Gastroesophageal sphincter (tissue), 4 donors: Measurements from ENCODE around the gene BARHL1. TPM values are rescaled to one million over a fixed set of nuclear protein-coding genes. Genes with fewer than 3 reads are reported as not detected.

Source experiments
- ATAC-seq: fragments of 150-250 bp; one replicate; pipeline ENCODE4 v1.9.1; 2016; ENCODE audit warnings: mild to moderate bottlenecking, moderate library complexity
- H3K27ac ChIP-seq, 4 donors: fragments of 200-600 bp; sonication (generic) in 3 of 4; 1 replicate in 3 of 4; 2 replicates in 1 of 4; pipeline ENCODE4 v1.5.1; 2016 to 2019
- H3K27me3 ChIP-seq: fragments of 200-600 bp; sonication (generic); one replicate; pipeline ENCODE4 v1.5.1; 2019
- H3K36me3 ChIP-seq, 2 donors: fragments of 200-600 bp; sonication (generic); one replicate each; pipeline ENCODE4 v1.5.1; 2019; ENCODE audit warnings: control low read depth in 1 of 2
- H3K4me1 ChIP-seq, 3 donors: fragments of 200-600 bp; sonication (generic); 1 replicate in 2 of 3; 2 replicates in 1 of 3; pipeline ENCODE4 v1.5.1; 2016 to 2019; ENCODE audit warnings: control low read depth in 2 of 3
- H3K4me3 ChIP-seq, 2 donors: fragments of 200-600 bp; sonication (generic); one replicate each; pipeline ENCODE4 v1.5.1; 2019; ENCODE audit warnings: mild to moderate bottlenecking in 1 of 2, moderate library complexity in 1 of 2
- H3K9me3 ChIP-seq, 3 donors: fragments of 200-600 bp; sonication (generic); one replicate each; pipeline ENCODE4 v1.5.1; 2017 to 2019; ENCODE audit warnings: control low read depth in 2 of 3
- CTCF ChIP-seq, 4 experiments: fragments of 200-600 bp in 2 of 4; fragments of 450-650 bp in 2 of 4; sonication (generic) in 1 of 4; IDR thresholded peaks; one replicate each; pipeline ENCODE4 v1.5.1; 2017 to 2019; ENCODE audit warnings: antibody characterized with exemption in 4 of 4, mild to moderate bottlenecking in 2 of 4, moderate library complexity in 2 of 4
- EP300 ChIP-seq: sonication (generic); formaldehyde crosslinking; IDR thresholded peaks from one replicate; pipeline ENCODE4 v1.6.1; 2017; ENCODE audit warnings: antibody characterized with exemption, mild to moderate bottlenecking
- POLR2A ChIP-seq, 2 donors: fragments of 450-650 bp; IDR thresholded peaks; one replicate each; pipeline ENCODE4 v1.6.1; 2017; ENCODE audit warnings: antibody characterized with exemption in 2 of 2, mild to moderate bottlenecking in 2 of 2, moderate library complexity in 1 of 2
- POLR2AphosphoS5 ChIP-seq: sonication (generic); formaldehyde crosslinking; IDR thresholded peaks from one replicate; pipeline ENCODE4 v1.6.1; 2017; ENCODE audit warnings: antibody characterized with exemption
- WGBS, 2 donors: methylation state at CpG; one replicate each; pipeline ENCODE4 v1.1.5; 2018; ENCODE audit warnings: low coverage in 1 of 2; 5-methylcytosine and 5-hydroxymethylcytosine counted together
- total RNA-seq, 4 donors: library from RNA; depleted of rRNA; stranded (reverse); fragments of >200 nt; gene quantifications; one replicate each; pipeline ENCODE4 v1.1.0, GENCODE V29; 2016

Gene BARHL1
- total RNA-seq, 4 donors from 2014 or later: not detected

GRCh38 chr9:132585954-132586829, 3.8 kb downstream of the BARHL1 start:
- Histone ChIP-seq H3K27me3 (peaks cover 100% of the 10 kb centered on the region), H3K36me3 (no peaks in the 10 kb centered on the region), H3K4me1 (peaks cover 0 to 48% (median 5%) of the 10 kb centered on the region in 3 donors), H3K4me3 (no peak overlapping the region), H3K9me3 (no peaks in the 10 kb centered on the region), H3K27ac (no peak overlapping the region)
- TF ChIP-seq CTCF (IDR thresholded peaks at IDR 0.05) (no peak), POLR2A (IDR thresholded peaks at IDR 0.05) (no peak), EP300 (no peak)
- no peak for ATAC-seq
- WGBS, 2 donors: 0 to 5% methylated on average over 4 to 7 of the region's 42 CpGs

GRCh38 chr9:132586830-132587591, 4.6 kb downstream of the BARHL1 start:
- Histone ChIP-seq H3K4me1 (peaks cover 0 to 40% (median 0%) of the 10 kb centered on the region in 3 donors), H3K27ac (no peak overlapping the region), H3K36me3 (no peaks in the 10 kb centered on the region), H3K9me3 (no peaks in the 10 kb centered on the region), H3K4me3 (no peak overlapping the region), H3K27me3 (peaks cover 100% of the 10 kb centered on the region)
- ATAC-seq: no peak
- no CpG with 5 or more reads among the region's 74 CpGs for WGBS, 2 donors
- TF ChIP-seq EP300 (no peak), POLR2AphosphoS5 (no peak), POLR2A (IDR thresholded peaks at IDR 0.05) (no peak), CTCF (IDR thresholded peaks at IDR 0.05) (no peak)

GRCh38 chr9:132587592-132587955, 5.2 kb downstream of the BARHL1 start:
- Histone ChIP-seq H3K4me1 (peaks cover 0 to 35% (median 0%) of the 10 kb centered on the region in 3 donors), H3K27ac (no peak overlapping the region), H3K9me3 (no peaks in the 10 kb centered on the region), H3K27me3 (peaks cover 100% of the 10 kb centered on the region), H3K36me3 (no peaks in the 10 kb centered on the region), H3K4me3 (no peak overlapping the region)
- no CpG with 5 or more reads among the region's 6 CpGs for WGBS, 2 donors
- TF ChIP-seq POLR2A (IDR thresholded peaks at IDR 0.05): no peak
- no peak for TF ChIP-seq POLR2AphosphoS5
- TF ChIP-seq EP300: no peak
- TF ChIP-seq CTCF (IDR thresholded peaks at IDR 0.05): no peak
- no peak for ATAC-seq

- H3K4me1 ChIP-seq: peaks cover 0 to 33% (median 0%) of the 10 kb centered on the region in 3 donors
- 27 to 37% methylated on average over 8 to 9 of the region's 12 CpGs for WGBS, 2 donors
- peaks cover 100% of the 10 kb centered on the region for H3K27me3 ChIP-seq
- H3K9me3 ChIP-seq: no peaks in the 10 kb centered on the region
- H3K27ac ChIP-seq: no peak overlapping the region
- TF ChIP-seq POLR2AphosphoS5 (no peak), EP300 (no peak), POLR2A (IDR thresholded peaks at IDR 0.05) (no peak), CTCF (IDR thresholded peaks at IDR 0.05) (no peak)
- ATAC-seq: no peak
- H3K36me3 ChIP-seq: peaks cover 0 to 3% of the 10 kb centered on the region in 2 donors
- no peak overlapping the region for H3K4me3 ChIP-seq
These were observed 5.7 kb downstream of the BARHL1 start for GRCh38 chr9:132588098-132588497.
